ENCODE results near the gene ZNF419.
"Not testable (repeated sequence)": the region's sequence is repeated elsewhere in the genome, so short reads cannot be mapped to it uniquely, and the experiment has no call there.

Gene ZNF419

DNA sequence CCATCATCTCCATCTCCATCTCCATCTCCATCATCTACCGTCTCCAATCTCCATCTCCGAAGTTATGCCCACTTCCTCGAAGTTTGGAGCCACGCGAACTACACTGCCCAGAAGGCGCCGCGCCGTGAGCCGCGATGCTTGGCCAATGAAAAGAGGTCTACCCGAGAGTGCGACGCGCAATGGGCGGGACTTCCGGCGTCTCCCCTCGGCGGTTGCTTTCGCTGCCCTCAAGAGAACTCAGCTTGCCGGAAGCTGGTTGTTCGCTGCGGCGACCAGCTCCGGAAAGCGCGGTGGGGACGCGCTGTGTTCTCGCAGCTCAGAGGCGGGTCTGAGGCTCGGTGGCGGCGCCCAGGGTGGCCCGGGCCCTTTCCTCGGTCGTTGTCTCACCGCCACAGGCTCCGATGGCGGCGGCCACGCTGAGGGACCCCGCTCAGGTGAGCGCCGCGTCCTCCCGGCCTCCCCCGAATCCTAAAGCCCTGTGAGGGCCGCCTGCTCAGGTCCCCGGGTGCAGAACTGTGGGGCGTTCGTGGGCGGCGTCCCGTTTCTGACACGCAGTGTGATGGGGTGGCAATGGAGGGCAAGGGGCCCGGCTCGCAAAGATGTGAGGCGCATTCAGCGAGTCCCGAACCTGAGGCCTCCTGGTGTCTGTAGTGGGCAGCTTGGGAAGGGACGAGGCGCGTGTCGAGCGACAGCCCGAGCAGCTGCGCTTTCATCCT, 12.3 kb downstream of the ZNF419 start, which contains the start of gene ZNF773:
TSS of gene ZNF773 (plus strand) at position 259 of the 716 bp plus-strand sequence. CDS start at position 402, 143 bp downstream.
- H4K20me1 ChIP-seq (ENCODE audit: insufficient read depth, low read length); H3K36me3 ChIP-seq (replicated peaks; ENCODE audit: insufficient read depth, low read length); H3K27me3 ChIP-seq (replicated peaks; ENCODE audit: insufficient read depth, low read length); H3K9me3 ChIP-seq (replicated peaks; ENCODE audit: insufficient read depth, low read length); H3K4me1 ChIP-seq (ENCODE audit: low read length); H3F3A ChIP-seq (ENCODE audit: insufficient read depth, low read length); H3K9me2 ChIP-seq (replicated peaks; ENCODE audit: insufficient read depth, low read length): not testable (repeated sequence)
- Histone ChIP-seq H3K79me2 (ENCODE audit: low read length) (peaks cover 10% of the 10 kb centered on the region), H3K27ac (ENCODE audit: low read length) (peak within 1 kb of the TSS; percentile 44; the same call in 1 of the 2 replicates), H3K9ac (ENCODE audit: low read length) (peak within 1 kb of the TSS; percentile 75; the same call in 1 of the 2 replicates), H3K4me3 (ENCODE audit: low read length) (peak within 1 kb of the TSS; percentile 82), H2AFZ (ENCODE audit: low read length) (peak within 1 kb of the TSS; percentile 89), H3K4me2 (ENCODE audit: low read depth, low read length) (peak within 1 kb of the TSS; percentile 49; the same call in 1 of the 2 replicates)
- DNase-seq: peak; percentile 98

DNA sequence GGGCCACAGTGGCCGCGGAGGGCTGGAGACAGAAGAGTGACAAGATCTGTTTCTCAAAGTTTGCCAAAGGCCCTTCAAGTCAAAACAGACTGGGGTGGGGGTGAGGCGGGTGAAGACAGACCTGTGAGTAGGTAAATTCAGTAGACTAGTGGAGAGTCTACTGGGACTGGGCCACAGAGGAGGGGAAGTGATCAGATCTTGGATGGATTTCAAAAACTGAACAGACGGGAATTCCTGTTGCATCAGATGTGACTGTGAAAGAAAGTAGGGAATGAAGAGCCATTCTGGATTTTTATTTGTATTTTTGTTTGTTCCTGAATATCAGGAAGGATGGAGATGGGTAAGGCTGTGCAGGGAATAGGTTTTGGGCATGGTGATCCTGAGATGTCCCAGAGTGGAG, 12.8 kb downstream of the ZNF419 start:
- H3F3A ChIP-seq (ENCODE audit: insufficient read depth, low read length); H3K36me3 ChIP-seq (replicated peaks; ENCODE audit: insufficient read depth, low read length); H3K9me2 ChIP-seq (replicated peaks; ENCODE audit: insufficient read depth, low read length); H2AFZ ChIP-seq (ENCODE audit: low read length); H3K27ac ChIP-seq (ENCODE audit: low read length); H3K9ac ChIP-seq (ENCODE audit: low read length); H3K27me3 ChIP-seq (replicated peaks; ENCODE audit: insufficient read depth, low read length); DNase-seq; H4K20me1 ChIP-seq (ENCODE audit: insufficient read depth, low read length); H3K4me1 ChIP-seq (ENCODE audit: low read length); H3K9me3 ChIP-seq (replicated peaks; ENCODE audit: insufficient read depth, low read length): not testable (repeated sequence)
- Histone ChIP-seq H3K4me2 (ENCODE audit: low read depth, low read length) (peak overlapping the region; percentile 49; the same call in 1 of the 2 replicates), H3K79me2 (ENCODE audit: low read length) (peaks cover 10% of the 10 kb centered on the region), H3K4me3 (ENCODE audit: low read length) (0 out of 2 replicates have a peak overlapping the region, but pooled peaks have one; percentile 27)

DNA sequence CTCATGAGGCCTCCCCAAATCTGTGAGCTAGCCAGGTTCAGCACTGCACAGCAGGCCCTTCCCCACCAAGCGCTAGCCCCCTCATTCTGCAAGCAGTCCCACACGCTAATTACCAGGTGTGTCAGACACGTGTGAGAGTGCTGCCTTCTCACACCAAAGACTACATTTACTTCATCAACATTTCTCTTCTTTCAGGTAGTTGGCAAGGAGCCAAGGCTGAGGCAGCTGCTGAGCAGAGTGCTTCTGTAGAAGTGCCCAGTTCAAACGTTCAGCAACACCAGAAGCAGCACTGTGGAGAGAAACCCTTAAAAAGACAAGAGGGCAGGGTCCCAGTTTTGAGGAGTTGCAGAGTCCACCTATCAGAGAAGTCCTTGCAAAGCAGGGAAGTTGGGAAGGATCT, 18.6 kb downstream of the ZNF419 start:
- H2AFZ ChIP-seq (ENCODE audit: low read length): no peak overlapping the region
- H3K36me3 ChIP-seq (replicated peaks; ENCODE audit: insufficient read depth, low read length): peaks cover 10% of the 10 kb centered on the region; the same call in 1 of the 2 replicates
- no peak overlapping the region for H3K4me2 ChIP-seq (ENCODE audit: low read depth, low read length)
- TF ChIP-seq, protein P1, sequence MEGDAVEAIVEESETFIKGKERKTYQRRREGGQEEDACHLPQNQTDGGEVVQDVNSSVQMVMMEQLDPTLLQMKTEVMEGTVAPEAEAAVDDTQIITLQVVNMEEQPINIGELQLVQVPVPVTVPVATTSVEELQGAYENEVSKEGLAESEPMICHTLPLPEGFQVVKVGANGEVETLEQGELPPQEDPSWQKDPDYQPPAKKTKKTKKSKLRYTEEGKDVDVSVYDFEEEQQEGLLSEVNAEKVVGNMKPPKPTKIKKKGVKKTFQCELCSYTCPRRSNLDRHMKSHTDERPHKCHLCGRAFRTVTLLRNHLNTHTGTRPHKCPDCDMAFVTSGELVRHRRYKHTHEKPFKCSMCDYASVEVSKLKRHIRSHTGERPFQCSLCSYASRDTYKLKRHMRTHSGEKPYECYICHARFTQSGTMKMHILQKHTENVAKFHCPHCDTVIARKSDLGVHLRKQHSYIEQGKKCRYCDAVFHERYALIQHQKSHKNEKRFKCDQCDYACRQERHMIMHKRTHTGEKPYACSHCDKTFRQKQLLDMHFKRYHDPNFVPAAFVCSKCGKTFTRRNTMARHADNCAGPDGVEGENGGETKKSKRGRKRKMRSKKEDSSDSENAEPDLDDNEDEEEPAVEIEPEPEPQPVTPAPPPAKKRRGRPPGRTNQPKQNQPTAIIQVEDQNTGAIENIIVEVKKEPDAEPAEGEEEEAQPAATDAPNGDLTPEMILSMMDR (IDR thresholded peaks at IDR 0.05; ENCODE audit: low read length): no peak
- TF ChIP-seq EZH2phosphoT487 (IDR thresholded peaks at IDR 0.05; ENCODE audit: low read length) (no peak), EZH2 (optimal IDR thresholded peaks at IDR 0.05; ENCODE audit: low read depth, low read length) (no peak)
- no peaks in the 10 kb centered on the region for H3K4me1 ChIP-seq (ENCODE audit: low read length)
- H3K9me3 ChIP-seq (replicated peaks; ENCODE audit: insufficient read depth, low read length): no peaks in the 10 kb centered on the region
- H3K4me3 ChIP-seq (ENCODE audit: low read length): no peak overlapping the region
- no peak overlapping the region for H3K27ac ChIP-seq (ENCODE audit: low read length)
- no peaks in the 10 kb centered on the region for H3K27me3 ChIP-seq (replicated peaks; ENCODE audit: insufficient read depth, low read length)
- no peaks in the 10 kb centered on the region for H3K9me2 ChIP-seq (replicated peaks; ENCODE audit: insufficient read depth, low read length)
- H3K9ac ChIP-seq (ENCODE audit: low read length): no peak overlapping the region
- no peaks in the 10 kb centered on the region for H3F3A ChIP-seq (ENCODE audit: insufficient read depth, low read length)
- no peaks in the 10 kb centered on the region for H4K20me1 ChIP-seq (ENCODE audit: insufficient read depth, low read length)
- DNase-seq: no peak
- 0 out of 2 replicates have a peak, but pooled peaks cover 4% of the 10 kb centered on the region for H3K79me2 ChIP-seq (ENCODE audit: low read length)

DNA sequence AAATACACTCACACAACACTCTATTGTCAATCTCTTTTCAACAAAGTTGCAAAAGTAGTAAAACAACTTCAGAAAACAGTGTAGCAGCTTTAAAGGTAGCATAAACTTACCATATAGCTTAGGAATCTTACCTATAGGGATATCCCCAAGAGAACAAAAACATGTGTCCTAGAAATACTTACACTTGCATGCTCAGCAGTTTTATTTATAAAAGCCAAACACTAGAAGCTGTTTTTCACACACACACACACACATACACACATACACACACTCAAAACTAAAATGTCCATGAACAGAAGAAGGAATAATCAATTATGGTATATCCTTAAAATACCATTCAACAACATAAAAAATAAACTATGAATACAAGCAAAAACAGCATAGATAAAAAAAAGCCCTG, 23.9 kb downstream of the ZNF419 start:
- H3F3A ChIP-seq (ENCODE audit: insufficient read depth, low read length): no peaks in the 10 kb centered on the region
- no peaks in the 10 kb centered on the region for H3K9me3 ChIP-seq (replicated peaks; ENCODE audit: insufficient read depth, low read length)
- H3K4me2 ChIP-seq (ENCODE audit: low read depth, low read length): no peak overlapping the region
- no peak for TF ChIP-seq EZH2phosphoT487 (IDR thresholded peaks at IDR 0.05; ENCODE audit: low read length)
- TF ChIP-seq EZH2 (optimal IDR thresholded peaks at IDR 0.05; ENCODE audit: low read depth, low read length): no peak
- TF ChIP-seq, protein P1 (IDR thresholded peaks at IDR 0.05; ENCODE audit: low read length): no peak
- H3K27ac ChIP-seq (ENCODE audit: low read length): no peak overlapping the region
- no peaks in the 10 kb centered on the region for H3K27me3 ChIP-seq (replicated peaks; ENCODE audit: insufficient read depth, low read length)
- H3K9ac ChIP-seq (ENCODE audit: low read length): no peak overlapping the region
- H3K36me3 ChIP-seq (replicated peaks; ENCODE audit: insufficient read depth, low read length): peaks cover under 1% of the 10 kb centered on the region; the same call in 1 of the 2 replicates
- no peaks in the 10 kb centered on the region for H3K9me2 ChIP-seq (replicated peaks; ENCODE audit: insufficient read depth, low read length)
- H3K4me1 ChIP-seq (ENCODE audit: low read length): no peaks in the 10 kb centered on the region
- H4K20me1 ChIP-seq (ENCODE audit: insufficient read depth, low read length): no peaks in the 10 kb centered on the region
- no peak for DNase-seq
- no peak overlapping the region for H2AFZ ChIP-seq (ENCODE audit: low read length)
- no peak overlapping the region for H3K4me3 ChIP-seq (ENCODE audit: low read length)
- H3K79me2 ChIP-seq (ENCODE audit: low read length): no peaks in the 10 kb centered on the region

All from MM.1S (cell line).